ENCODE data around the gene IGF2BP3.

- TF ChIP-seq CTCF (conservative IDR thresholded peaks at IDR 0.05; ENCODE audit: low read depth, low read length) (no peak), EZH2phosphoT487 (IDR thresholded peaks at IDR 0.05; ENCODE audit: borderline replicate concordance, low read length) (no peak)
Observed at GRCh38 chr7:23268746-23269145, 201.5 kb downstream of the IGF2BP3 start.
